Lower leg skin (tissue), 3 donors: ENCODE measurements around the gene COMMD1.

ENCODE experiments used
- POLR2A ChIP-seq, 2 donors: fragments of 450-650 bp; IDR thresholded peaks; one replicate each; pipeline ENCODE4 v1.6.1; 2016 to 2017; ENCODE audit warnings: antibody characterized with exemption in 2 of 2, mild to moderate bottlenecking in 1 of 2, moderate library complexity in 1 of 2
- TF ChIP-seq, protein P1 (sequence below), 3 donors: fragments of 450-650 bp; IDR thresholded peaks; one replicate each; pipeline ENCODE4 v1.5.1; 2016; ENCODE audit warnings: antibody characterized with exemption in 3 of 3, mild to moderate bottlenecking in 3 of 3, moderate library complexity in 2 of 3

DNA sequence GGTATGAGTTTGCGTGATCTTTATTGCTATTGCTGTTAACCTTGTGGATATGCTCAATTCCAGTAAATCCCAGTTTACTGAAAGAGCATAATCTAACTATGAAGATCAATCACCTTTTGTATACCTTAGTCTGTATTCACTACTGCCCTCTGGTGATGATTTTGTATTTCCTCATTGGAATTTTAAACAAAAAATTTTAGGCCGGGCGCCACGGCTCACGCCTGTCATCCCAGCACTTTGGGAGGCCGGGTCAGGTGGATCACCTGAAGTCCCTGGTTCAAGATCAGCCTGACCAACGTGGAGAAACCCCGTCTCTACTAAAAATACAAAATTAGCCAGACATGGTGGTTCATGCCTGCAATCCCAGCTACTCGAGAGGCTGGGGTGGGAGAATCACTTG, 5.1 kb downstream of the COMMD1 start:
- TF ChIP-seq, protein P1, sequence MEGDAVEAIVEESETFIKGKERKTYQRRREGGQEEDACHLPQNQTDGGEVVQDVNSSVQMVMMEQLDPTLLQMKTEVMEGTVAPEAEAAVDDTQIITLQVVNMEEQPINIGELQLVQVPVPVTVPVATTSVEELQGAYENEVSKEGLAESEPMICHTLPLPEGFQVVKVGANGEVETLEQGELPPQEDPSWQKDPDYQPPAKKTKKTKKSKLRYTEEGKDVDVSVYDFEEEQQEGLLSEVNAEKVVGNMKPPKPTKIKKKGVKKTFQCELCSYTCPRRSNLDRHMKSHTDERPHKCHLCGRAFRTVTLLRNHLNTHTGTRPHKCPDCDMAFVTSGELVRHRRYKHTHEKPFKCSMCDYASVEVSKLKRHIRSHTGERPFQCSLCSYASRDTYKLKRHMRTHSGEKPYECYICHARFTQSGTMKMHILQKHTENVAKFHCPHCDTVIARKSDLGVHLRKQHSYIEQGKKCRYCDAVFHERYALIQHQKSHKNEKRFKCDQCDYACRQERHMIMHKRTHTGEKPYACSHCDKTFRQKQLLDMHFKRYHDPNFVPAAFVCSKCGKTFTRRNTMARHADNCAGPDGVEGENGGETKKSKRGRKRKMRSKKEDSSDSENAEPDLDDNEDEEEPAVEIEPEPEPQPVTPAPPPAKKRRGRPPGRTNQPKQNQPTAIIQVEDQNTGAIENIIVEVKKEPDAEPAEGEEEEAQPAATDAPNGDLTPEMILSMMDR (IDR thresholded peaks at IDR 0.05): no peak
- TF ChIP-seq POLR2A (IDR thresholded peaks at IDR 0.05): no peak
